Sciatic nerve (tissue), 2 donors: Measurements from ENCODE around the gene MAST4. TPM values are rescaled to one million over a fixed set of nuclear protein-coding genes. Genes with fewer than 3 reads are reported as not detected.

Experiments used
- ATAC-seq: fragments of 200-7000 bp; cut with Tn5 transposase; one replicate; pipeline ENCODE4 v1.9.1; 2020; ENCODE audit warnings: mild to moderate bottlenecking, moderate library complexity
- DNase-seq: peaks from one replicate; pipeline ENCODE4 v3.0.0-alpha.2; 2020; ENCODE audit warnings: low spot score
- intact Hi-C: fragments of 100-400 bp; cut with DNase I; formaldehyde crosslinking; loops from one replicate; pipeline ENCODE4 v1.14.2; 2022
- total RNA-seq: library from RNA; stranded (reverse); fragmentation: NEBNext Ultra II Directional; extraction: Animal tissue kit (Norgen Biotek cat#: 25700); gene quantifications from one replicate; pipeline ENCODE4 v1.2.1, GENCODE V29; 2021
- donor health status: DM: no; HTN: no; CAD: no.
- donor health status: DM: no; HTN: no; CAD: no.

The MAST4 gene
- total RNA-seq = 47.9 TPM

DNA sequence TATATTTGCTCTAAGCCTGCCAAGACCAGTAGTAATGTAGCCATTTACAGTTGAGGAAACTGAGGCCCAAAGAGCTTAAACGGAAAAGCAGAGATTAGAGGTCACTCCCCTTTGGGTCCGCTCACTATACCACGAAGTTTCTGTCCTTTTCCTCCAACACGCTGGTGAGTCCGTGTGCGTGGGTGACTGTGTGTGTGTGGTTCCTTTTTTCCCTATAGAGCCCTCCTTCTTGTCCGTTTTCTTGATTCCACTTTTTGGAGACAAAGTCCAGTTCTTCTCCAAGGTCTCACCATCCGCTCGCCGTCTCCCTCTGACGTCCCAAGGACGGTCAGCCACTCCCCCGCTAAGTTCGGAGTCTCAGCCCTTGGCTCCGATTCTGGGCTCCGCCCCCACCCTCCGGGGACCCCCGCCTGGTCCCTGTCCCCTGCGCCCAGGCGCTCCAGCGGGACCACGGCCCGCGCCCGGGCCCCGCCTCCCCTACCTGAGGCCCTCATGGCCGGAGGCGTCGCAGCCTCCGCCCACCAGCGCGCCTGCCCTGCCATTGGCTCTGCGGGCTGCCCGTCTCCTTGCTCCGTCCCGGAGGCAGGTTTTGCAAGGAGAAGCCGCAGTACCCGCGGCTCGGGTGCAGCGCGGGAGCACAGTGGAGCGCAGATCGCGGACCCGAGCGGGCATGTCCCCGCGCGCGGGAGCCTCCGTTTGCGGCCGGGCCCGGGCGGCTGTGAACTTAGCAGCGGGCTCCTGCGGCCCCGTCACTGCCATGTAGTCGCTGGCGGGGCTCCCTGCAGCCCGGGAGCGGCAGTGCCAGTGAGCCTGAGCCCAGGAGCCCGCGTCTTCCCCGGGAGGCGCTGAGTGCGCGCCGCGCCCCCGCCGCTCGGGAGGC lies at the start of gene MAST4:
Gene MAST4, plus strand, starts transcription at position 638 of the 880 bp plus-strand sequence. CDS start 263 bp downstream, outside the sequence.
- DNase-seq = peak; percentile 88
- peak; percentile 95 for ATAC-seq

DNA sequence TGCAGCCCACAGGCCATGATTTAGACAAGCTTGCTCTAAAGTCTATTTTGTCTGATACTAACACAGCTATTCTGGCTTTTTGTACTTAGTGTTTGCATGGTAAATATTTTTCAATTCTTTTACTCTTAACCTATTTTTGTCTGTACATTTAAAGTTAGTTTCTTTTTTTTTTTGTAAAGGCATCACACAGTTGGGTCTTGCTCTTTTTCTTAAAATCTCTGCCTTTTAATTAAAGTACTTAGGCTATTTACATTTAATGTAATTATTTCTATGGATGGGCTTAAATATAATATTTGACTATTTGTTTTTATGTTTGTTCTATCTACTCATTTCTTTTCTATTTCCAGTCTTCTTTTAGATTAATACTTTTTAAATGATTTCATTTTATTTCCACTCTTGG lies 49.7 kb upstream of the MAST4 start:
- ATAC-seq (no peak), DNase-seq (no peak)
- intact Hi-C loops = no loop called here

More for the DNA sequence above, at the start of gene MAST4:
- intact Hi-C loops = no loop called here

DNA sequence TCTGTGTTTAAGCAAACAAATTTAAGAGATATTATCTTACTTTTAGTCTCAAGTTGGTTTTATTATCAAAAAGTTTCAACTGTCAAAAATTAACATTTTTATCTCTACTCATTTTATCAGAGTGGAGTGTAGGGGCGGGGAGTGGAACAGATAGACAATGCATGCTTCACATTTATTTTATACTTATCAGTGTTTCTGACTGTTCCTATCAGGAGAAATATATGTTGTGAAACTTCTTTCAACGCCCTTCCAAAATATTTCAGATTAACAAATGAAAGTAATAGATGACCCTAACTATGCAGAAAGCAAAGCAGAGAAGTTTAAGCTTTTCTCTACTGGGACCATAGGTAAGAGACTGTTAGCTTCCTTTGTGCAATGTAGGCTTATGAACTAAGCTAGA lies 44.9 kb upstream of the MAST4 start:
- no peak for ATAC-seq
- intact Hi-C loops = no loop called here
- no peak for DNase-seq

DNA sequence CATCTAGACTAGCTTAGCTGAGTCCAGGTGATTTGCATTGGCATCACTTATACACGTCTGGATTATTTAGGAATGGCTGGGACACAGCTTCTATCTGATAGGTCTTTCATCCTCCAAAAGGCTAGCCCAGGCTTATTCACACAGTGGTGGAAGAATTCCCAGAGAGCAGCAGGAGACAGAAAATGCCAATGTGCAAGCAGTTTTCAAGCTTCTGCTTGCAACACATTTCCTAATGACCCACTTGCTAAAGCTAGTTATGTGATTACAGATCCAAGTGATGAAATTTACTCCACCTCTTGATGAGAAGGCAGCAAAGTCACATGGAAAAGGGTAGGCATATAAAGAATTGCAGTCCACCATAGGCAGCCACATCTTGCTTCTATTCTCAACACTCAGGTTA lies 44.2 kb upstream of the MAST4 start:
- no peak for DNase-seq
- no peak for ATAC-seq
- intact Hi-C loops = no loop called here

DNA sequence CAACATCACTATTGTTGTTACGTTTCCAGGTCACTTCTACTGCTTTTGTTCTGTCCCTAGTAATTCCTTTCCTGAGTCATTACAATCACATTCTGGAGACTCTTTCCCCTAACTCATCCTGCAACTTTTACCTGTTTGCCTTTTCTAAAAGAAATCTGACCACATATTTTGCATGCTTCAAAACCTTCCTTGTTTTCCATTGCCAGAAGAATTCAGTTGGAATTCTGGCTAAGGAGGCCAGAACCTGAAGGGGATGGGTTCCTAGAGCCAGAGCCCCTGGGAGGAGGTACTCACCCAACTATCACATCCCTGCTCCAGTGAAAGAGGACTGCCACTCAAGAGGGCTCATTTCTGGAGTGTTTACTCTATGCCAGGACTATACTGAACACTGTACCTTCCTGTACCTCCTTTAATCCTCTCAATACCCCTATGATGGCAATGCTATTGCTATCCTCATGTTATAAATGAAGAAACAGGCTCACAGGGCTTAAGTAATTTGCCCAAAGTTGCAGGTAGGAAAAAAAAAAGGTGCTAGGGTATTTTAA lies 42.8 kb upstream of the MAST4 start:
- intact Hi-C loops = no loop called here
- ATAC-seq (no peak), DNase-seq (no peak)

DNA sequence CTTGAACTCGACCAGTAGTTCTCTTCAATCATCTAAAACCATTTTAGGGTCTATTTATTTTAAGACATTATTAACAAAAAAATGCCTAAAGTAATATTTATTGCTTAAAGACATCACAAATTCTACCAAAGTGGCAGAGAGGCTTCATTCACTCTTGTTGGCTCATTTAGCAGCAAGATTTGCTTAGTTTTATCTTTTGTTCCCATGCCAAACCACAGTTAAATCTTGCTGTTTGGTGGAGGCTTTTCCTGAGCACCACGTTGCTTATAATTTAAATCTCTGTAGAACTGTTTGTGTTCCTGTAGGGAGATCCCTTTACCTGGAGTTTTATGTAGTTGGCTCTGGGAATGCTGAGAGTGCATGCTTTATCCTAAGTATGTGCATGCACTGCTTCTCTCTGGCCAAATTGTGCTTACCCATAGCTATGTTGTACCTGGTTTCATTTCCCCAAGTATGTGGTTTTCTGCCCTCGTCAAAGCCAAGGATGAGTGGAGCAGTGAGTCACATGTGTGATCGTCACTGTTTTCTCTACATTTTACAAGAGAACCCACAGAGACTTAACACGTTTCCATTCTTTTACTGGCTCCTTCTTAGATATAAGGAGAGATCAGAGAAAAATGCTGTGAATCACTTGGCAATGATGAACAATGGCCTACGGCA lies 42.1 kb upstream of the MAST4 start:
- no peak for DNase-seq
- intact Hi-C loops = no loop called here
- ATAC-seq = no peak

DNA sequence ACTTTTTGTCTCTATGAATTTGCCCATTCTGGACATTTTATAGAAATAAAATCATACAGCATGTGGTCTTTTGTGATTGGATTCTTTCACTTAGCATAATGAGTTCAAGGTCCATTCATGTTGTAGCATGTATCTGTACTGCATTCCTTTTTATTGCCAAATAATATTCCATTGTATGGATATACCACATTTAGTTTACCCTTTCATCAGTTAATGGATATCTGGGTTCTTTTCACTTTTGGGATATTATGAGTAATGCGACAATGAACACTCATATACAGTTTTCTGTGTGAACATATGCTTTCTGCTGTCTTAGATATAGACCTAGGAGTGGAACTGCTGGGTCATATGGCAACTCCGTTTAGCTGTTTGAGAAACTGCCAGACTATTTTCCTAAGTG lies 41.3 kb upstream of the MAST4 start:
- DNase-seq (no peak), ATAC-seq (no peak)
- intact Hi-C loops = no loop called here

DNA sequence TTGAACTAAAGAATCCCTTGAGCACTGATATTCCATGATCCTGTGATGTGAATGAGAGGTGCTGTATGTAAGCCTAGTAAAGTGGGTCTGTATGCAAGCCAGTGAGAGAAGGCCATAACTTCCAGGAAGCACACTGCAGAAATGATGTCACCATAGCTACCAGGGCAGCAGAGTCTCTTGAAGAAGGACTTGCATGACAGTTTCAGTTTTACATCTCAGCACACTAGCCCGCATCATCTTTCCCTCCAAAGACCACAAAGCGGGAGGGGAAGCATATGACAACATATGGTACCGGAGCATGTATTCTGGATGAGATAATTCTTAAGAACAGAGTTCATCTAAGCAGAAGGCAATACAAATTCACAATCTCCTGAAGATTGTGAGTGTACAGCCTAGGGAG lies 37.6 kb upstream of the MAST4 start:
- intact Hi-C loops = no loop called here
- ATAC-seq (no peak), DNase-seq (no peak)

DNA sequence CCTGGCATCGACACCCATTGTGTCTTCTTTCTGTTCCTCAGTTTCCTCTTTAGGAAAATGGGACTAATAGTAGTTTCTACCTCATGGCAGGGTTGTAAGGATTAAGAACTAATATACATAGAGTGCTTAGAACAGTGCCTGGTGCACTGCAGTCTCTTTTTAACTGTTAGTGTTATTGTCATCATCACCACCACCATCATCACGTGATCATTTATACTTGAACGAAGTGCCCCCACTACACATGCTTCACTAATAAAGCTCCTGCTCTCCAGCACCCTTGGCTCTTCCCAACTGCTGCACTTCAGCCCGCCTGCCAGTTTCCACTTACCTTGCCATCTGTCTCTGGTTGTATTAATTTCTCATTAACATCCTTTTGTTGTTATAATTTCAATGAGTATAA lies 35.8 kb upstream of the MAST4 start:
- DNase-seq = no peak
- ATAC-seq = no peak
- intact Hi-C loops = no loop called here

DNA sequence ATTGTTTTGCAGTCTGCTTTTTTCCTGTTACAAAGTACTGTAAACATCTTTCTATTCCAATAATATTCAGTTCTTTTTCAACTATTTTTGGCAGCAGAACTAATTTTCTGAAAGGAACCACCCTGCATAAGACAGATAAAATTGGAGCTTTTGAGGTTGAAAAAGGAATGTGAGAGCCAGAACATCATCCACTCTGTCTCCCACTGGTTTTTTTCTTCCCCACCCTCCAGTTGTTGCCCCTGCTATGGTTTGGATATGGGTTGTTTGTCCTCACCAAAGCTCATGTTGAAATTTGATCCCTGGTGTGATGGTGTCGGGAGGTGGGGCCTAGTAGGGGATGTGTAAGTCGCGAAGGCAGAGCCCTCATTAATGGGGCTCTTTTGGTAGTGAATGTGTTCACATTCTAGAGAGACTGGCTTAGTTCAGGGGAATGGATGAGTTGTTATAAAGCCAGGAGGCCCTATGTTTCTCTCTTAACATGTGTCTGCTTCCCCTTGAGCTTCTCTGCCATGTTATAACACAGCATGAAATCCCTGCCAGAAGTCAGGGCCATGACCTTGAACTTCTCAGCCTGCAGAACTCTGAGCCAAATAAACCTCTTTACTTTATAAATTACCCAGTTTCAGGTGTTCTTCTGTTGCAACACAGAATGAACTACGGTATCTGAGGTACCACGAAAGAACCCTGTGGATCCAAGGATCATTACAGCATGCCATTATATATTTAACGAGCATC lies 34.8 kb upstream of the MAST4 start:
- ATAC-seq (peak; percentile 34), DNase-seq (no peak)
- intact Hi-C loops = no loop called here

DNA sequence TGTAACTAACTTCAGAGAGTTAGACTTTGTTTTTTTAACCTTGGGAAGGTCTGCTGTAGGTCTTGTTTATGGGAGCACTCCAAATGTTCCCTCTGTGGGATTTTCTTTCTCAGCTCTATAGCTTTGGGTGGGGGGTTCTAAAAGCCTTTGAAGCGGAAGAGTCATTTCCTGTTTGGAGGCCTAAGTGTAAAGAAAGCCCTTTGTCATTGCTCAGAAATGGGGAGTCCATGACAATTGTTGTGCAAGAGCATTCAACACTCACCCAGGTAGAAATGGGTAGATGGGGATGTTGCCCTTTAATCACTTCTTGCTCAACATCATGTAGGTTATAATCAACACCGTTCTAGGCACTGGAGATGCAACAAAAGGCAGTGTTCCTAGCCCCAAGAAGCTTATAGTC lies 30.3 kb upstream of the MAST4 start:
- no peak for ATAC-seq
- DNase-seq = no peak
- intact Hi-C loops = no loop called here

DNA sequence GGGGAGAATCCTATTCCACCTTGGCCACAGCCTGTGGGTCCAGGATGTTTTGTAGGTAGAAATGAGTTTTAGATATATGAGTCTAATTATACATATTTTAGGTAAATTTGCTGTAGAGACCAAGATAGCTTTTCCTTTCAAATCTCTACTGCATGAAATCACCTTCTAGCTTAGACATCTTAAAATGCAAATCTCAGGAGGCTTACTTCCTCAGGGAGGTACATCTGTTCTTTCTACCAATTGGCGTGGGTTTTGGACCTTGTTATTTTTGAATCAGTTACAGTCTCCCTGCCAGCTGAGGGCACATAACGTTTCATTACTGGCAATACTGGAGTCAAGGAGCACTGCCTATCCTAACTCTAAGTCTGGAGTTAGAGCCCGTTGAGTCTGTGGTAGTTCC lies 28.7 kb upstream of the MAST4 start:
- ATAC-seq = no peak
- no peak for DNase-seq
- intact Hi-C loops = no loop called here

DNA sequence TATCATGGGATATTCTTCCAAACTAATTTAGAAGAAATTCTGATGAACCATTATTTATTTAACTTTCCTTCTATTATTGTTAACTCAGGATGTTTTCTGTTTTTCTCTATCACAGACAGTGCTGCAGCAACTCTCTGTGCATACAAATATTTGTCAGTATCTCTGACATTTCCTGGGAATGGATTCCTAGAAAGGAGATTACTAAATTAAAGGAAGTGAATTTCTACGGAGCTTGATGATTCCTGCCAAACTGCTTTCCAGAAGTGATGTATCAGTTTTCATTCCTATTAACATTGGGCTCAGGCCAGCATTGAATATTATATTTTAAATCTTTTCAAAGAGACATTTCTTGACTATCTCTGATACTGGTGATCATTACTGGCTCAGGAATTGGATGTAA lies 26.0 kb upstream of the MAST4 start:
- DNase-seq (no peak), ATAC-seq (no peak)
- intact Hi-C loops = no loop called here

DNA sequence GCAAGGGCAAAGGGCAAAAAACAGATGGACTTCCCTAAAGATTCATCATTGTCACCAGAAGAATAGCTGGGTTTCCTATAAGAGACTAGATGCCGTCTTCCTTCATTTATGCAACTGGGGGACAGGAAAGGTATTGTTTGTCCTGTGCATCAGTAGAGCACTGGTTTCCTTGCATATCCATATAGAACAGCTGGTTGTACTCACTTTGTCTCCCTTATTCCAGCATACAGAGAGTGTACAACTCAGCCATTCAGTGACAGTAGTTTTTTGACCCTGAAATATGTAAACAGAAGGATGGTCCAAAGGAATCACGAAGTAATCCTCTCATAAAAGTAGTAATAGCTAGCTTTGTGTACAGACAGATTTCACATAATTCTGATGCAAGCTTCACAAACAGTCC lies 22.5 kb upstream of the MAST4 start:
- no peak for DNase-seq
- intact Hi-C loops = no loop called here
- ATAC-seq = no peak

DNA sequence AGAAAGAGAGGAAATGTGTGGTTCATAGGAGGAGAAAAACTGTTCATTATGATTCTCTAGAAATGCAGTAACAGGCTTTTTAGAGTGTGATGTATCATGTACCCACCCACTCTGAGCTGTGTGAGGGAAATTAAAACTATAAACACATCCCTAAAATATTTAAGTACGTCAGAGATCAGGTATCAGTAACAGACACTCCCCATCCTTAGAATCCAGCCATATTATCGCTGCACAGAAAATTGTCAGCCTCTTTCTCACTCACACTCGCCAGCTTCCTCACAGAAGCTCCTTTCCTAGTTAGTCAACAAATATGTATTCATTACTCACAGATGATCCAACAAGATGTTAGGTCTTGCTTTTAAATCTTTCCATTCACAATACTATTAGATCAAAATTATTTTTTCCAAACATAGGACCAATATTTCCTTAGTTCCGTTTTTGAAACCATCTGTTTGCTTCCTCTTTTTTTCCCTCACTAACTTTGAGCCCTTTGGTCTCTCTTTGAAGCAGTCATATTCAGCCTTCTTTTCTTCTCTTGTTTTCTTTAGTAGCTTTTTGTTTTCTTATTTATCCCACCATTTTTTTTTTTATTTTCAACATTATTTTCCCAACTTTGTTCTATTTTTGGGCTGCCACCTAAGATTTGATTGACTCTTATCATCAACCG lies 13.6 kb upstream of the MAST4 start:
- ATAC-seq (no peak), DNase-seq (no peak)
- intact Hi-C loops = no loop called here

DNA sequence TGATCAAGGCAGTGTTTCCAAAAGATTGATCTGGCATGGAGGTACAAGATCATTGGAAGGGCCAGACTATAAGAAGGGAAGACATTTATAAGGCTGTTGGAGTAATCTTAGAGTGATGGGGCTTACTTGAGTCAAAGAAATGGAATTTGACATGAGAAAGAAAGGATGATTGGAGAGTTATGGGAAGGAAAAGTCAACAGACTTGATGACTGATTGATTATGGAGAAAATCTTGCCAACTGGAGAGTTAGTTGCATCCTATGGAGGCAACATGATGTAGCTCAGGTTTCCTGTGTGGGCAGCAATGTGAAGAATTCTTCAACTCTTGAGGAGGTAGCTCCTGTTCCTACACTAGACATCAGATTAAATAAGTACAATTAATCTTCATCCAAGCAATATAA lies 10.9 kb upstream of the MAST4 start:
- intact Hi-C loops = no loop called here

DNA sequence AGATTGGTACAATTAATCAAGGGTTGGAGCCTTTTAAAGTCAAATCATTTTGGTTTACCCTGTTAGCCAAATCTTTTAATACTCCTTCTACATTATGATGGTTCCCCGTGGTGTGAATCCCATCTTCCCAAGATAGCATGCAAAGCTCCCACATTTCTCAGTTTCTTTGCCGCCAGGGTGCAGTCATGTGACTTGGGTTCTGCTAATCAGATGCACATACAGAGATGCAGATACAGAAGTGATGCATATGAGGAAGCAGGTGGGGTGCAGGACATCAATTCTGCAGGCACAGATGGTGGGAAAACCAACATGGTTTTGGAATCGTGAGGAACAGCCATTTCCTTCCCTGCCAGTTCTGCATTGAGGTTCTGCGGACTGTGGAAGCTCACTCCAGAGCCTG lies 8.4 kb upstream of the MAST4 start:
- no peak for ATAC-seq

More for the DNA sequence above, 10.9 kb upstream of the MAST4 start:
- ATAC-seq = no peak
- DNase-seq = no peak

DNA sequence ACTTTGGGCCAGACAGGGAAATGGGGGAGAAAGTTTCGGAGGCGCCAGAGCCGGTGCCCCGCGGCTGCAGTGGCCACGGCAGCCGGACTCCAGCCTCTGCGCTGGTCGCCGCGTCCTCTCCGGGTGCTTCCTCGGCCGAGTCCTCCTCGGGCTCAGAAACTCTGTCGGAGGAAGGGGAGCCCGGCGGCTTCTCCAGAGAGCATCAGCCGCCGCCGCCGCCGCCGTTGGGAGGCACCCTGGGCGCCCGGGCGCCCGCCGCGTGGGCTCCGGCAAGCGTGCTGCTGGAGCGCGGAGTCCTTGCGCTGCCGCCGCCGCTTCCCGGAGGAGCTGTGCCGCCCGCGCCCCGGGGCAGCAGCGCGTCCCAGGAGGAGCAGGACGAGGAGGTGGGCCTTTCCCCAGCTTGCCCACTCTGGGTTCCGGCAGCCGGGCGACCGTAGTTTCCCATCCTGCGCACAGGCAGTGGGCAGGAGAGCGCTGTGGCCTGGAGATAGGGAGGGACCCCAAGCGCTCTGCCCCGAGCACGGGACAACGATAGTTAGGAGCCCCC lies 516 bp downstream of the MAST4 start:
- DNase-seq (no peak), ATAC-seq (no peak)
- intact Hi-C loops = no loop called here

More for the DNA sequence above, 8.4 kb upstream of the MAST4 start:
- DNase-seq = no peak
- intact Hi-C loops = no loop called here

DNA sequence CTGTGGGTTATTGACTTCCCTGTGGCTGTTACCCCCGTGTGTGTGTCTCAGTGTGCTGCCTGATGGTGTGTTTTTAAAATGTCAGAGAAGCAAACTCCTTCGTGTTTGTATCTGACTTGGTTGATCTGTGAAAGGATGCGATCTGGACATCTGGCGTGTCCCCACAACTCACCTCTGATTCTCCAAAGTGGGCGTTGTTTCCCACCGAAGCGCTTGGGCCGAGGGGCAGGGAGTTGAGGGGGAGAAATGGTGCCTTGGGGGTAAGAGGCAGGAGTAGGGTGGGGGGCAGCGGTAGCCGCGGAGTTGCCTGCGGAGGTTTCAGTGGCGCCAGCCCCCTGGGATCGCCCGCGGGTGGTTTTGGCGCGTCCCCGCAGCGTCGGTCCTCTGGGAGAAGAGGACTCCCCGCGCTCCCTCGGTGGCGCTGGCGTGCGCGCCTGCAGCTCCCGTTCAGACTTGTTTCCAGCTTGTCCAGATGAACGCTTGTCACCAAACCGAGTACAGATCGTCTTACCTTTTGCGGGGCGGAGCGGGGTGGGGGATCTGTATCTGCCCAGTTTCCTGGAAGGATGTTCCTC lies 1.1 kb downstream of the MAST4 start:
- intact Hi-C loops = no loop called here
- ATAC-seq = no peak
- DNase-seq = no peak
